Subcutaneous abdominal adipose tissue (tissue), 5 donors: ENCODE data around the gene IFT88.

Experiments
- H3K27ac ChIP-seq: one replicate; pipeline ENCODE4 v1.7.0; 2013; ENCODE audit warnings: low read depth, mild to moderate bottlenecking, inconsistent platforms, low read length, moderate library complexity
- H3K27me3 ChIP-seq, 5 donors: one replicate each; pipeline ENCODE4 v1.7.0; 2013; ENCODE audit warnings: low read length in 5 of 5, inconsistent platforms in 1 of 5; ENCODE audit not compliant: control insufficient read depth in 5 of 5, insufficient read depth in 4 of 5
- H3K36me3 ChIP-seq, 5 donors: one replicate each; pipeline ENCODE4 v1.7.0; 2013; ENCODE audit warnings: low read length in 5 of 5; ENCODE audit not compliant: control insufficient read depth in 5 of 5, insufficient read depth in 5 of 5
- H3K4me1 ChIP-seq, 5 donors: one replicate each; pipeline ENCODE4 v1.7.0; 2013; ENCODE audit warnings: low read length in 5 of 5, mild to moderate bottlenecking in 3 of 5, moderate library complexity in 1 of 5; ENCODE audit not compliant: control insufficient read depth in 5 of 5, insufficient read depth in 5 of 5
- H3K4me3 ChIP-seq, 5 donors: one replicate each; pipeline ENCODE4 v1.7.0; 2013; ENCODE audit warnings: low read length in 5 of 5, low read depth in 1 of 5
- H3K9ac ChIP-seq, 5 donors: one replicate each; pipeline ENCODE4 v1.7.0; 2013; ENCODE audit warnings: low read length in 5 of 5, mild to moderate bottlenecking in 4 of 5, moderate library complexity in 3 of 5
- H3K9me3 ChIP-seq, 5 donors: one replicate each; pipeline ENCODE4 v1.7.0; 2013; ENCODE audit warnings: low read length in 5 of 5; ENCODE audit not compliant: control insufficient read depth in 5 of 5
- donor health status: healthy.
- donor health status: healthy.
- donor health status: healthy.
- donor health status: healthy.
- donor health status: healthy.

The IFT88 gene

GRCh38 chr13:20729633-20730585 lies 163.0 kb downstream of the IFT88 start:
- Histone ChIP-seq H3K27me3 (no peaks in the 10 kb centered on the region), H3K9ac (no peak overlapping the region), H3K4me3 (no peak overlapping the region), H3K27ac (no peak overlapping the region), H3K9me3 (no peaks in the 10 kb centered on the region), H3K4me1 (peaks cover 0 to 18% (median 4%) of the 10 kb centered on the region in 5 donors), H3K36me3 (peaks cover 0 to 10% (median 4%) of the 10 kb centered on the region in 5 donors)

GRCh38 chr13:20738616-20739015 lies 171.7 kb downstream of the IFT88 start:
- Histone ChIP-seq H3K27ac (no peak overlapping the region), H3K27me3 (no peaks in the 10 kb centered on the region), H3K4me3 (no peak overlapping the region), H3K9me3 (peaks cover 0 to 3% (median 0%) of the 10 kb centered on the region in 5 donors), H3K4me1 (no peaks in the 10 kb centered on the region), H3K36me3 (peaks cover 0 to 5% (median 4%) of the 10 kb centered on the region in 5 donors), H3K9ac (no peak overlapping the region)

- no peaks in the 10 kb centered on the region for H3K27me3 ChIP-seq
- H3K36me3 ChIP-seq: peaks cover 0 to 5% (median 4%) of the 10 kb centered on the region in 5 donors
- no peak overlapping the region for H3K27ac ChIP-seq
- no peak overlapping the region for H3K9ac ChIP-seq
- no peak overlapping the region for H3K4me3 ChIP-seq
- peaks cover 0 to 3% (median 0%) of the 10 kb centered on the region in 5 donors for H3K9me3 ChIP-seq
- H3K4me1 ChIP-seq: no peaks in the 10 kb centered on the region
Observed at GRCh38 chr13:20740021-20740420, 173.1 kb downstream of the IFT88 start.
